Measurements from ENCODE around the gene FAM98C. TPM values are rescaled to one million over a fixed set of nuclear protein-coding genes. Genes with fewer than 3 reads are reported as not detected.
"Not testable (repeated sequence)": the region's sequence is repeated elsewhere in the genome, so short reads cannot be mapped to it uniquely, and the experiment has no call there.

Gene FAM98C
- total and polyA plus RNA-seq, 4 experiments from 2014 or later: 18.2 to 53.8 (median 37.7) TPM

DNA sequence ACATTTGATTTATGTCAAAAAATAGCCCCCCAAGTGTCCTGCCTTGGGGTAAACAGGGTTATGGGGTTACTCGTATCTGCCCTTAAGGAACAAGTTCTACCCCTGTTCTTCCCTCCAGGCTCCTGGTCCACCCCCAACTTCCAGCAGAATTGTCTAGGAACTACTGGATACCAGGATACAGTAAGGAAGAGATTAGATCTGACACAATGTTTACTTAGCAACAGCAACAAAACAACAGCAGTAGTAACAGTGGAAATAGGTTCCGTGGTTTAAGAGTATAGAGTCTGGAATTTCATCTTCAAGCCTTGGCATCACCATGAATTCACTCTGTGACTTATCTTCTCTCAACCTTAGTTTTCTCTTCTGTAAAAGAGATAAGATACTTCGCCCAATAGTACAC is 1.7 kb upstream of the FAM98C start:
- CTCF ChIA-PET (ENCODE audit: partially characterized antibody): interaction anchor here (1.5 kb wide), 1 partner anchor 529 kb away, joined by 8 read pairs; the partner anchor contains the start of genes MRPS12 and SARS2

DNA sequence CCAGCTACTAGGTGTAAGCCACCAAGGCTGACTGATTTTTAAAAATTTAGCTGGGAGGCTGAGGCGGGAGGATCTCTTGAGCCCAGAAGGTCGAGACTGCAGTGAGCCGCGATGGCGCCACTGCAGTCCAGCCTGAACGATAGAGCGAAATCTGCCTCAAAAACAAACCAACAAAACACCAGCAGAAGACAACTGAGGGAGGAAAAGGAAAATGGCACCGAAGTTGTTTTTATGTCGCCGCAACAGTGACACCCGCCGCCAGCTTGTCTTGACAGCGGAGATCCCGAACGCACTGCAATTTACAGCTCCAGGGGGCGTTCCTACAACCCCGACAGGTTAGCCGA is 298 bp upstream of the FAM98C start:
- Mint-ChIP-seq H3K36me3 (peaks cover 5 to 14% of the 10 kb centered on the region in 2 donors), H3K4me1 (peaks cover 2 to 17% (median 13%) of the 10 kb centered on the region in 4 donors), H3K4me3 (peak overlapping the region; percentile 89 to 95 (median 90)), H3K9me3 (no peaks in the 10 kb centered on the region), H3K27me3 (no peaks in the 10 kb centered on the region), H3K27ac (peak overlapping the region; percentile 88 to 97 (median 96))
- CTCF ChIA-PET (ENCODE audit: partially characterized antibody): interaction anchor here (0.6 to 4.1 kb wide), 58 partner anchors 8 to 677 kb away, joined by 3 to 47 read pairs (median 5); partner anchors contain the start of genes ACTN4, ECH1, EIF3K and GGN
- intact Hi-C loops (cut with micrococcal nuclease): loop anchor here (1.0 to 5.0 kb wide), 5 partner anchors 28 to 468 kb away; partner anchors contain the start of genes EIF3K and PSMD8
- peaks cover 4% of the 10 kb centered on the region for H3K36me3 ChIP-seq (ENCODE audit: insufficient read depth, low read length)
- H3K4me1 ChIP-seq (ENCODE audit: insufficient read depth, low read length): peaks cover 15% of the 10 kb centered on the region
- POLR2A ChIA-PET (ENCODE audit: partially characterized antibody): interaction anchor here (0.6 to 4.5 kb wide), 39 partner anchors 8 to 987 kb away, joined by 3 to 77 read pairs (median 5); partner anchors contain the start of genes ACTN4, CATSPERG, ECH1 and EIF3K
- no peaks in the 10 kb centered on the region for H3K27me3 ChIP-seq (ENCODE audit: insufficient read depth, low read length)
- no peaks in the 10 kb centered on the region for H3K9me3 ChIP-seq (ENCODE audit: control insufficient read depth in 1 of 2, low read length in 2 of 2)
- H3K4me3 ChIP-seq (ENCODE audit: low read length in 2 of 2): peak overlapping the region in 1 of 2 donors; percentile 71
- no peak for DNase-seq
- H3K27ac ChIP-seq (ENCODE audit: low read depth, low read length): peak overlapping the region; percentile 61

More for the DNA sequence above, 1.7 kb upstream of the FAM98C start:
- Mint-ChIP-seq H3K27me3 (no peaks in the 10 kb centered on the region), H3K4me1 (peaks cover 8 to 30% (median 21%) of the 10 kb centered on the region in 4 donors), H3K27ac (peak overlapping the region in 3 of 7 donors; percentile 11 to 88 (median 35)), H3K36me3 (peaks cover 0 to 10% of the 10 kb centered on the region in 2 donors), H3K9me3 (no peaks in the 10 kb centered on the region), H3K4me3 (peak overlapping the region in 1 of 8 donors; percentile 22)
- Histone ChIP-seq H3K27ac (ENCODE audit: low read depth, low read length) (no peak overlapping the region), H3K4me3 (ENCODE audit: low read length in 2 of 2) (no peak overlapping the region), H3K4me1 (ENCODE audit: insufficient read depth, low read length) (peaks cover 23% of the 10 kb centered on the region), H3K36me3 (ENCODE audit: insufficient read depth, low read length) (no peaks in the 10 kb centered on the region), H3K27me3 (ENCODE audit: insufficient read depth, low read length) (no peaks in the 10 kb centered on the region), H3K9me3 (ENCODE audit: control insufficient read depth in 1 of 2, low read length in 2 of 2) (no peaks in the 10 kb centered on the region)
- DNase-seq: no peak
- intact Hi-C loops (cut with micrococcal nuclease): loop anchor here (5.0 kb wide), 1 partner anchor 331 kb away; no protein-coding TSS in a partner anchor
- POLR2A ChIA-PET (ENCODE audit: partially characterized antibody): interaction anchor here (1.3 to 4.5 kb wide), 3 partner anchors 13 to 529 kb away, joined by 5 to 77 read pairs (median 28); partner anchors contain the start of genes GGN, MRPS12, PSMD8 and SARS2

DNA sequence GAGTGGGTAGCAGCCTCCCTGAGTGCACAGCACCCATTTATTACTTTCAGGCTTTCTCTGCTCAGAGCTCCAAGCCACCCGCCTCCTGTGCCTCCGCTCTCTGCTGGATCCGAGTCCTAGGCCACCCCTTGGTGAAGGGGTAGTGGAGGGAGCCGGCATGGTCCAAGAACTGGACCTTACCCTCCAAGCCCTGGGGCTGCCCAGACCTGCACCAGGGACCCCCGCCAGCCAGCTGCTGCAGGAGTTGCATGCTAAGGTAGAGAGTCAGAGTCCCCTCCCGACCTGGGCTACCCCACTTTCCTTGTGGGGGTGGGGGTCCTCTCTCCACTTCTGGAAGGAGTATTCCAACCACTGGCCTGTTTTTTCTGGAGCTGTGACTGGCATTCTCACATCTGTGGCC is 2.0 kb downstream of the FAM98C start:
- Histone ChIP-seq H3K9me3 (ENCODE audit: control insufficient read depth in 1 of 2, low read length in 2 of 2) (no peaks in the 10 kb centered on the region), H3K27ac (ENCODE audit: low read depth, low read length) (no peak overlapping the region), H3K27me3 (ENCODE audit: insufficient read depth, low read length) (no peaks in the 10 kb centered on the region), H3K36me3 (ENCODE audit: insufficient read depth, low read length) (peaks cover 4% of the 10 kb centered on the region), H3K4me1 (ENCODE audit: insufficient read depth, low read length) (peaks cover 15% of the 10 kb centered on the region), H3K4me3 (ENCODE audit: low read length in 2 of 2) (no peak overlapping the region)
- Mint-ChIP-seq H3K27me3 (no peaks in the 10 kb centered on the region), H3K4me1 (peaks cover 2 to 17% (median 13%) of the 10 kb centered on the region in 4 donors), H3K9me3 (peaks cover 0 to 3% (median 0%) of the 10 kb centered on the region in 8 donors), H3K27ac (peak overlapping the region in 5 of 7 donors; percentile 42 to 73 (median 61)), H3K36me3 (peaks cover 5 to 17% of the 10 kb centered on the region in 2 donors), H3K4me3 (peak overlapping the region; percentile 55 to 95 (median 90))
- no peak for DNase-seq
- ChIA-PET POLR2A (ENCODE audit: partially characterized antibody) (interaction anchor here (3.4 to 4.5 kb wide), 2 partner anchors 10 to 30 kb away, joined by 39 to 77 read pairs; partner anchors contain the start of gene PSMD8), CTCF (ENCODE audit: partially characterized antibody) (interaction anchor here (0.9 to 4.1 kb wide), 7 partner anchors 30 to 526 kb away, joined by 3 to 47 read pairs (median 31); partner anchors contain the start of genes MRPS12, PSMD8 and SARS2)
- intact Hi-C loops (cut with micrococcal nuclease): loop anchor here (5.0 kb wide), 1 partner anchor 327 kb away; no protein-coding TSS in a partner anchor

DNA sequence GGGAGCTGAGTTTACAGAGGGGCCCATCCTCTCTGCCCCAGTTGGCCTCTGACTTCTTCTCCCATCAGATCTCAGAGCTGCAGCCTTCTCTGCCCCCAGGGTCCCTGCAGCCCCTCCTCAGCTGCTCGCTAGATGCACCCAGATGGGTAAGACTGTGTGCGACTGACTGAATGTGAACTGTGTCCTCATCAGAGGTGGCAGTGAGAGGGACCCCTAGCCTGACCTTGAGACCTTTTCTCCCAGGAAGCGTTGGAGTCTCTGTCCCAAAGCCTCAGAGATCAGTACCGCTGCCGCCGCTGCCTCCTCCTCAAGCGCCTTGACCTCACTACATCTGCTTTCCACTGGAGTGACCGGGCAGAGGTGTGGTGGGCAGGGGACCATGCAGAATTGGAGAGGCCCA is 2.4 kb downstream of the FAM98C start:
- CTCF ChIA-PET (ENCODE audit: partially characterized antibody): interaction anchor here (0.9 to 4.1 kb wide), 6 partner anchors 30 to 525 kb away, joined by 3 to 47 read pairs (median 17); partner anchors contain the start of genes MRPS12, PSMD8 and SARS2
- H3K9me3 Mint-ChIP-seq: peaks cover 0 to 3% (median 0%) of the 10 kb centered on the region in 8 donors
- POLR2A ChIA-PET (ENCODE audit: partially characterized antibody): interaction anchor here (3.4 to 4.5 kb wide), 2 partner anchors 11 to 31 kb away, joined by 39 to 77 read pairs; partner anchors contain the start of gene PSMD8

DNA sequence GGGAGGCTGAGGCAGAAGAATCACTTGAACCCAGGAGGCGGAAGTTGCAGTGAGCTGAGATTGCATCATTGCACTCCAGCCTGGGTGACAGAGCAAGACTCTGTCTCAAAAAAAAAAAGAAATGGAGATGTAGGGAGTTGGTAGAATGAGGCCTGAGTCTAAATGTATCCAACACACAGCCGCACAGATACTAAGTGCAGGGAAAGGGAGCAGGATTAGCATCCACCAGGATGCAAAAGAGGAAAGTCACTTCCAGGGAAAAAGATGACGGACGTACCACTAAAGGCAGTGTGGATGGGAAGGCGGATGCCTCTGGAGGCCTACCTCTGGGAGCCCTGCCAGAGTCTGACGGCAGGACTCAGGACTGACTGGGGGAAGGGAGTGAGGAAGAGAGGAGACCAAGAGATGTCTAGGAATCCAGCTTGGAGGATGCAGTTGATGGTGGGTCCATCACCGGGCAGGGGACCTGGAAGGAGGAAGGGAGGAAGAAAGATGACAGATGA is 6.8 kb downstream of the FAM98C start:
- Histone ChIP-seq H3K36me3 (ENCODE audit: insufficient read depth, low read length) (peaks cover 4% of the 10 kb centered on the region), H3K4me1 (ENCODE audit: insufficient read depth, low read length) (peaks cover 6% of the 10 kb centered on the region), H3K27me3 (ENCODE audit: insufficient read depth, low read length) (no peaks in the 10 kb centered on the region), H3K9me3 (ENCODE audit: control insufficient read depth in 1 of 2, low read length in 2 of 2) (no peaks in the 10 kb centered on the region), H3K4me3 (ENCODE audit: low read length in 2 of 2) (no peak overlapping the region), H3K27ac (ENCODE audit: low read depth, low read length) (no peak overlapping the region)
- Mint-ChIP-seq H3K27ac (peak overlapping the region in 4 of 7 donors; percentile 17 to 88 (median 29)), H3K27me3 (no peaks in the 10 kb centered on the region), H3K36me3 (peaks cover 5 to 13% of the 10 kb centered on the region in 2 donors), H3K4me1 (peaks cover 0 to 3% (median under 1%) of the 10 kb centered on the region in 4 donors), H3K9me3 (peaks cover 0 to 3% (median 0%) of the 10 kb centered on the region in 8 donors), H3K4me3 (no peak overlapping the region)
- DNase-seq: no peak
- ChIA-PET POLR2A (ENCODE audit: partially characterized antibody) (interaction anchor here (1.1 kb wide), 1 partner anchor 14 kb away, joined by 3 read pairs; no protein-coding TSS in a partner anchor), CTCF (ENCODE audit: partially characterized antibody) (no interaction called here)
- intact Hi-C loops (cut with micrococcal nuclease): no loop called here

More for the DNA sequence above, 2.4 kb downstream of the FAM98C start:
- Mint-ChIP-seq H3K27me3 (no peaks in the 10 kb centered on the region), H3K27ac (peak overlapping the region in 4 of 7 donors; percentile 19 to 73 (median 61)), H3K4me3 (peak overlapping the region in 5 of 8 donors; percentile 8 to 95 (median 39)), H3K4me1 (peaks cover 2 to 17% (median 13%) of the 10 kb centered on the region in 4 donors), H3K36me3 (peaks cover 5 to 17% of the 10 kb centered on the region in 2 donors)
- H3K4me1 ChIP-seq (ENCODE audit: insufficient read depth, low read length): peaks cover 15% of the 10 kb centered on the region
- intact Hi-C loops (cut with micrococcal nuclease): no loop called here
- no peak overlapping the region for H3K4me3 ChIP-seq (ENCODE audit: low read length in 2 of 2)
- no peaks in the 10 kb centered on the region for H3K27me3 ChIP-seq (ENCODE audit: insufficient read depth, low read length)
- H3K27ac ChIP-seq (ENCODE audit: low read depth, low read length): no peak overlapping the region
- DNase-seq: no peak
- H3K9me3 ChIP-seq (ENCODE audit: control insufficient read depth in 1 of 2, low read length in 2 of 2): no peaks in the 10 kb centered on the region
- H3K36me3 ChIP-seq (ENCODE audit: insufficient read depth, low read length): peaks cover 4% of the 10 kb centered on the region

DNA sequence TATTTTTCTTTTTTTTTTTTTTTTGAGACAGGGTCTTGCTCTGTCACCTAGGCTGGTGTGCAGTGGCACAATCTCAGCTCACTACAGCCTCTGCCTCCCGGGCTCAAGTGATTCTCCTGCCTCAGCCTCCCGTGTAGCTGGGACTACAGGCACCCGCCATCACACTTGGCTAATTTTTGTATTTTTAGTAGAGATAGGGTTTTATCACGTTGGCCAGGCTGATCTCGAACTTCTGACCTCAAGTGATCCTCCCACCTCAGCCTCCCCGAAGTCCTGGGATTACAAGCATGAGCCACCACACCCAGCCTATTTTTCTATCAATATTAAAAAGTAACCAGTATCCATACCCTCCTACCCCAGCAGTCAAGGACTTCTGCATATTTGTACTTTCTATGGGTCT is 7.5 kb downstream of the FAM98C start:
- intact Hi-C loops (cut with micrococcal nuclease); DNase-seq; H3K27me3 ChIP-seq (ENCODE audit: insufficient read depth, low read length); H3K4me1 ChIP-seq (ENCODE audit: insufficient read depth, low read length); H3K27ac ChIP-seq (ENCODE audit: low read depth, low read length); H3K9me3 ChIP-seq (ENCODE audit: control insufficient read depth in 1 of 2, low read length in 2 of 2); H3K9me3 Mint-ChIP-seq; H3K36me3 ChIP-seq (ENCODE audit: insufficient read depth, low read length); H3K4me3 ChIP-seq (ENCODE audit: low read length in 2 of 2); H3K36me3 Mint-ChIP-seq; H3K27me3 Mint-ChIP-seq; CTCF ChIA-PET (ENCODE audit: partially characterized antibody); H3K4me1 Mint-ChIP-seq: not testable (repeated sequence)
- Mint-ChIP-seq H3K4me3 (peak overlapping the region in 1 of 8 donors; percentile 26), H3K27ac (peak overlapping the region in 2 of 7 donors; percentile 30 to 32)
- POLR2A ChIA-PET (ENCODE audit: partially characterized antibody): interaction anchor here (0.6 to 1.1 kb wide), 2 partner anchors 15 to 211 kb away, joined by 3 read pairs; no protein-coding TSS in a partner anchor

Measured in CD4-positive, alpha-beta memory T cell (primary cell).